Measurements from ENCODE around the gene RNF141.

- TF ChIP-seq, protein P1, sequence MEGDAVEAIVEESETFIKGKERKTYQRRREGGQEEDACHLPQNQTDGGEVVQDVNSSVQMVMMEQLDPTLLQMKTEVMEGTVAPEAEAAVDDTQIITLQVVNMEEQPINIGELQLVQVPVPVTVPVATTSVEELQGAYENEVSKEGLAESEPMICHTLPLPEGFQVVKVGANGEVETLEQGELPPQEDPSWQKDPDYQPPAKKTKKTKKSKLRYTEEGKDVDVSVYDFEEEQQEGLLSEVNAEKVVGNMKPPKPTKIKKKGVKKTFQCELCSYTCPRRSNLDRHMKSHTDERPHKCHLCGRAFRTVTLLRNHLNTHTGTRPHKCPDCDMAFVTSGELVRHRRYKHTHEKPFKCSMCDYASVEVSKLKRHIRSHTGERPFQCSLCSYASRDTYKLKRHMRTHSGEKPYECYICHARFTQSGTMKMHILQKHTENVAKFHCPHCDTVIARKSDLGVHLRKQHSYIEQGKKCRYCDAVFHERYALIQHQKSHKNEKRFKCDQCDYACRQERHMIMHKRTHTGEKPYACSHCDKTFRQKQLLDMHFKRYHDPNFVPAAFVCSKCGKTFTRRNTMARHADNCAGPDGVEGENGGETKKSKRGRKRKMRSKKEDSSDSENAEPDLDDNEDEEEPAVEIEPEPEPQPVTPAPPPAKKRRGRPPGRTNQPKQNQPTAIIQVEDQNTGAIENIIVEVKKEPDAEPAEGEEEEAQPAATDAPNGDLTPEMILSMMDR (IDR thresholded peaks at IDR 0.05; ENCODE audit: insufficient read depth, low read depth, low read length), result no peak
- no peak for TF ChIP-seq EZH2 (IDR thresholded peaks at IDR 0.05; ENCODE audit: insufficient read depth, low read length)
Observed at GRCh38 chr11:10584071-10584501, 43.1 kb upstream of the RNF141 start.
